Stimulated activated CD4-positive, alpha-beta T cell treated with anti-CD3 and anti-CD28 coated beads, Interleukin-4, amount 100 ng/mL, for 4 hours (primary cell): ENCODE measurements around the gene CORIN.
"Not testable (repeated sequence)": the region's sequence is repeated elsewhere in the genome, so short reads cannot be mapped to it uniquely, and the experiment has no call there.

Experiments used
- DNase-seq, 2 experiments: peaks; one replicate each; pipeline ENCODE4 v3.0.0-alpha.2; 2020

Gene CORIN

DNA sequence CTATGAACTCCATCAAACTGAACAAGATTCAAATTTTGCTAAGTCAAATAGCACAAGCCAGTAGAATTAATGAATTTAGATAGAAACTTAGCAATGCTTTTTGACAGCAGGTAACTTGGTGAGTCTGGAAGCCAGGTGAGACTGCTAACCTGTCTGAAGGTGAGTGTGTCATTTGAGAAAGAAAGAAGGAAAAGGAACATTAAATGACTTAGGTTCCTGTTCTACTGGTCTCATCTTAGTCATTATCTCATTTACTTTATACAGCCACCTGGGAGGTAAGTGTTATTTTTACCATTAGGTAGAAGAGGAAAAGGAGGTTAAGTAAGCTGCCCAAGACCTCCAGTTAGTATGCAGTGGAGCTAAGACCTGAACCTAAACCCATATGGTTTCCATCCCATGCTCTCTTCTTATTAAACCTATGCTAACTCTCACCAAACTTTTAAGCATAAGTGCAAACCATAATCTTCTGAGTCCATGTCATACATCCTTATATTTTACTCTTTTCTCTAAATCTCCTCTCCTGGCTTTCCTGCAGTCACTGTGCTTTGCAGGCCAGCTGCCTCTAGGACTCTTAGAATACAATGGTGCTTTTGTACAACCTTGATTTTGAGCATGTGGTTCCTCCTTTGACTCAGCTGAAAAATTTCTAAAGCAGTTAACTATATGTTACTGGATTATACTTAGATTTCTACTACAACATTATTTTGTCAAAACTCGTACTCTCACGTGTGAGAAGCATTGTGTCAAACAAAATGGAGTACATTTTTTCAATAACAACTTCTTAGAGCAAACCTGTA, 284.3 kb downstream of the CORIN start:
- DNase-seq = no peak

DNA sequence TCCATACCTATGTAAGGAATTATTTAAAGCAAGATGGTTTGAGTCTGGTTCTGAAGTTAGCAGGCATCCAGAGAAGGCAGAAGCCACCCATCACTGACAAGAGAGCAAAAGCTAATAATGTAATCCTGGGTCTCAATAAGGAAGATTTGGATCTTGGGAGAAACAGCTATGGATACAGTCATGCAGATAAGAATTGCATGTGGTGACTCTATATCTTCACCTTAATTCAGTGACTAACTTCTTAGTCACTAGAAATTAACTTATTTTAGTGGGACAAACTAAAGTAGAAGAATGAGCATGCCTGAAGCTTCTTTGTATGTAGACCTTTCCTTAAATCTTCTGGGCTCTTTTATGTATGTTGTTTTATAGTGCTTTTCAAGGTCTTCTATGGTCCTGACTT, 286.2 kb downstream of the CORIN start:
- no peak for DNase-seq

DNA sequence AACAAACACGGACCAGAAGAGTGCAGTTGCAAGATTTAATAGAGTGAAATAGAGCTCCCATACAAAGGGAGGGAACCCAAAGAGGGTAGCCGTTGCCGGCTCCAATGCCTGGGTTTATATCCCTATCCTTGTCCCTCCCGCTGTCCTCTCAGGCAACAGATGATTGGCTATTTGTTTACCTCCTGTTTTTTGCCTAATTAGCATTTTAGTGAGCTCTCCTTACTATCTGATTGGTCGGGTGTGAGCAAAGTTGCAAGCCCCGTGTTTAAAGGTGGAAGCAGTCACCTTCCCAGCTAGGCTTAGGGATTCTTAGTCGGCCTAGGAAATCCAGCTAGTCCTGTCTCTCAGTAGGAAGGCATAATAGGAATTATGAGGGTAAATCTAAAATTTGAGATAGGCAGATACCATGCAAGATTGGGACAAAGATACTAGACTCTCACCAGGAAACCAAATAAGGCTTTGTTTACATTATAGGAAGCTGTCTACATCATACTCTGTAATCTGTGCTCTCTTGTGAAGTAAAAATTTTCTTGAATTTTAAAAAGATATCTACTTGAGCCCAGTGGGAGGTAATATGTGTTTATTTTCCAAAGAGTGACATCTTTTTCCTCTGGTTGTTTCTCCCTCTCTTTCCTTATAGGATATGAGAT, 286.8 kb downstream of the CORIN start:
- no peak for DNase-seq

DNA sequence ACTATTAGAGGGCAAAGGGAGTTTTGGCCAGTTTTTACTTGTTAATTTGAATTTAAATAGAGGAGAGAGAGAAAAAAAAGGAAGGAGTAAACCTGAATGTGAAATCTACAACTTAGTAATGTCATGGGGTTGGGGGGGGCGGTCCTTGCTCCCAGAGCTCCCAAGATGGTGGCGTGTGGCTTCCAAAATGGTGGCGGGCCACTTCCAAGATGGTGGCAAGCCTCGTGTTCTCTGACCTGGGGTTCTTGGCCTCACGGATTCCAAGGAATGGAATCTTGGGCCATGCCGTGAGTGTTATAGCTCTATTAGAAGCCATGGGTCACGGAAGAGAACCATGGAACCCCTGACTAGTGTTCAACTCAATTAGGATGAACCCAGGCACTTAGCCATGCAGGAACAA, 287.5 kb downstream of the CORIN start:
- not testable (repeated sequence) for DNase-seq
